Measurements from ENCODE around the gene SMIM35. TPM values are rescaled to one million over a fixed set of nuclear protein-coding genes. Genes with fewer than 3 reads are reported as not detected.

SMIM35 gene
- total RNA-seq, 1 donor from 2014 or later: not detected

GRCh38 chr11:117999354-117999993 lies 87.3 kb downstream of the SMIM35 start:
- DNase-seq: no peak
- no peak for TF ChIP-seq CTCF (IDR thresholded peaks at IDR 0.05; ENCODE audit: partially characterized antibody, unreplicated experiment)
- Mint-ChIP-seq H3K4me3 (ENCODE audit: unreplicated experiment) (no peak overlapping the region), H3K27me3 (ENCODE audit: unreplicated experiment) (peaks cover 10% of the 10 kb centered on the region), H3K9me3 (ENCODE audit: unreplicated experiment) (peaks cover 9% of the 10 kb centered on the region), H3K27ac (ENCODE audit: unreplicated experiment) (no peak overlapping the region), H3K4me1 (ENCODE audit: low read depth, unreplicated experiment) (peaks cover 11% of the 10 kb centered on the region), H3K36me3 (ENCODE audit: unreplicated experiment) (peaks cover 11% of the 10 kb centered on the region)

- H3K4me1 Mint-ChIP-seq (ENCODE audit: low read depth, unreplicated experiment): peaks cover 11% of the 10 kb centered on the region
- H3K36me3 Mint-ChIP-seq (ENCODE audit: unreplicated experiment): peaks cover 11% of the 10 kb centered on the region
- no peak overlapping the region for H3K27ac Mint-ChIP-seq (ENCODE audit: unreplicated experiment)
- H3K27me3 Mint-ChIP-seq (ENCODE audit: unreplicated experiment): peaks cover 6% of the 10 kb centered on the region
- TF ChIP-seq CTCF (IDR thresholded peaks at IDR 0.05; ENCODE audit: partially characterized antibody, unreplicated experiment): no peak
- H3K9me3 Mint-ChIP-seq (ENCODE audit: unreplicated experiment): peaks cover 5% of the 10 kb centered on the region
- no peak for DNase-seq
- H3K4me3 Mint-ChIP-seq (ENCODE audit: unreplicated experiment): no peak overlapping the region
Measured at GRCh38 chr11:117998664-117999353, 88.0 kb downstream of the SMIM35 start.

- no peak for TF ChIP-seq CTCF (IDR thresholded peaks at IDR 0.05; ENCODE audit: partially characterized antibody, unreplicated experiment)
- Mint-ChIP-seq H3K4me1 (ENCODE audit: low read depth, unreplicated experiment) (peaks cover 11% of the 10 kb centered on the region), H3K4me3 (ENCODE audit: unreplicated experiment) (no peak overlapping the region), H3K36me3 (ENCODE audit: unreplicated experiment) (peaks cover 5% of the 10 kb centered on the region), H3K9me3 (ENCODE audit: unreplicated experiment) (peaks cover 3% of the 10 kb centered on the region), H3K27ac (ENCODE audit: unreplicated experiment) (no peak overlapping the region), H3K27me3 (ENCODE audit: unreplicated experiment) (peaks cover 5% of the 10 kb centered on the region)
- no peak for DNase-seq
Measured at GRCh38 chr11:117997823-117998579, 88.8 kb downstream of the SMIM35 start.

GRCh38 chr11:117997406-117997805 lies 89.4 kb downstream of the SMIM35 start:
- no peak overlapping the region for H3K27ac Mint-ChIP-seq (ENCODE audit: unreplicated experiment)
- no peak overlapping the region for H3K4me3 Mint-ChIP-seq (ENCODE audit: unreplicated experiment)
- TF ChIP-seq CTCF (IDR thresholded peaks at IDR 0.05; ENCODE audit: partially characterized antibody, unreplicated experiment): no peak
- DNase-seq: no peak
- peaks cover 3% of the 10 kb centered on the region for H3K27me3 Mint-ChIP-seq (ENCODE audit: unreplicated experiment)
- H3K36me3 Mint-ChIP-seq (ENCODE audit: unreplicated experiment): peaks cover 5% of the 10 kb centered on the region
- H3K4me1 Mint-ChIP-seq (ENCODE audit: low read depth, unreplicated experiment): peaks cover 6% of the 10 kb centered on the region
- peaks cover 3% of the 10 kb centered on the region for H3K9me3 Mint-ChIP-seq (ENCODE audit: unreplicated experiment)

Data from glutamatergic neuron (in vitro differentiated cells).